Measurements from ENCODE around the gene CHAD. TPM values are rescaled to one million over a fixed set of nuclear protein-coding genes. Genes with fewer than 3 reads are reported as not detected.

Gene CHAD
- total RNA-seq, 2 experiments from 2014 or later: not detected

GRCh38 chr17:50501054-50501453 lies 32.4 kb upstream of the CHAD start:
- no peak overlapping the region for H3K4me3 Mint-ChIP-seq
- TF ChIP-seq CTCF (IDR thresholded peaks at IDR 0.05): peak; percentile 48
- H3K9me3 Mint-ChIP-seq: no peaks in the 10 kb centered on the region
- H3K4me1 Mint-ChIP-seq (ENCODE audit: low read depth): peaks cover 22% of the 10 kb centered on the region
- H3K27me3 Mint-ChIP-seq: no peaks in the 10 kb centered on the region
- ChIA-PET POLR2A (interaction anchor here (0.6 kb wide), 1 partner anchor 120 kb away, joined by 3 read pairs; no protein-coding TSS in a partner anchor), CTCF (interaction anchor here (0.6 to 6.9 kb wide), 16 partner anchors 8 to 282 kb away, joined by 3 to 50 read pairs (median 5); partner anchors contain the start of genes LRRC59, RSAD1 and SPATA20)
- peak; percentile 65 for DNase-seq
- no peak overlapping the region for H3K27ac Mint-ChIP-seq
- no peak for ATAC-seq
- intact Hi-C loops (cut with micrococcal nuclease): no loop called here
- H3K36me3 Mint-ChIP-seq (ENCODE audit: low read depth): no peaks in the 10 kb centered on the region

GRCh38 chr17:50499721-50500120 lies 31.0 kb upstream of the CHAD start:
- Mint-ChIP-seq H3K27ac (no peak overlapping the region), H3K27me3 (no peaks in the 10 kb centered on the region), H3K4me1 (ENCODE audit: low read depth) (peaks cover 16% of the 10 kb centered on the region), H3K36me3 (ENCODE audit: low read depth) (no peaks in the 10 kb centered on the region), H3K9me3 (no peaks in the 10 kb centered on the region), H3K4me3 (no peak overlapping the region)
- ChIA-PET CTCF (interaction anchor here (6.9 kb wide), 1 partner anchor 21 kb away, joined by 40 read pairs; the partner anchor contains the start of gene RSAD1), POLR2A (no interaction called here)
- no peak for DNase-seq
- no peak for TF ChIP-seq CTCF (IDR thresholded peaks at IDR 0.05)
- ATAC-seq: no peak
- intact Hi-C loops (cut with micrococcal nuclease): no loop called here

- POLR2A ChIA-PET: no interaction called here
- Mint-ChIP-seq H3K27ac (no peak overlapping the region), H3K4me1 (ENCODE audit: low read depth) (peaks cover 12% of the 10 kb centered on the region), H3K36me3 (ENCODE audit: low read depth) (no peaks in the 10 kb centered on the region), H3K9me3 (no peaks in the 10 kb centered on the region), H3K27me3 (no peaks in the 10 kb centered on the region), H3K4me3 (no peak overlapping the region)
- CTCF ChIA-PET: no interaction called here
- ATAC-seq (no peak), DNase-seq (no peak)
- intact Hi-C loops (cut with micrococcal nuclease): no loop called here
- TF ChIP-seq CTCF (IDR thresholded peaks at IDR 0.05): no peak
These were observed 30.6 kb upstream of the CHAD start for GRCh38 chr17:50499270-50499669.

- POLR2A ChIA-PET: no interaction called here
- intact Hi-C loops (cut with micrococcal nuclease): no loop called here
- no peak for ATAC-seq
- Mint-ChIP-seq H3K27ac (no peak overlapping the region), H3K4me1 (ENCODE audit: low read depth) (peaks cover 4% of the 10 kb centered on the region), H3K4me3 (no peak overlapping the region), H3K36me3 (ENCODE audit: low read depth) (no peaks in the 10 kb centered on the region), H3K9me3 (no peaks in the 10 kb centered on the region), H3K27me3 (no peaks in the 10 kb centered on the region)
- DNase-seq: no peak
- TF ChIP-seq CTCF (IDR thresholded peaks at IDR 0.05): no peak
- CTCF ChIA-PET: interaction anchor here (0.6 to 1.8 kb wide), 3 partner anchors 15 to 136 kb away, joined by 3 to 5 read pairs (median 4); partner anchors contain the start of gene RSAD1
These were observed 29.6 kb upstream of the CHAD start for GRCh38 chr17:50498021-50498874.

- TF ChIP-seq CTCF (IDR thresholded peaks at IDR 0.05): no peak
- DNase-seq (no peak), ATAC-seq (no peak)
- intact Hi-C loops (cut with micrococcal nuclease): no loop called here
- Mint-ChIP-seq H3K27me3 (no peaks in the 10 kb centered on the region), H3K9me3 (no peaks in the 10 kb centered on the region), H3K27ac (no peak overlapping the region), H3K4me1 (ENCODE audit: low read depth) (no peaks in the 10 kb centered on the region), H3K36me3 (ENCODE audit: low read depth) (no peaks in the 10 kb centered on the region), H3K4me3 (no peak overlapping the region)
- ChIA-PET POLR2A (interaction anchor here (1.1 kb wide), 1 partner anchor 11 kb away, joined by 3 read pairs; no protein-coding TSS in a partner anchor), CTCF (interaction anchor here (1.4 kb wide), 1 partner anchor 12 kb away, joined by 6 read pairs; no protein-coding TSS in a partner anchor)
These were observed 27.2 kb upstream of the CHAD start for GRCh38 chr17:50495918-50496317.
